HG02884 (cell line): ENCODE measurements around the gene VPS50.
"Not testable (repeated sequence)": the region's sequence is repeated elsewhere in the genome, so short reads cannot be mapped to it uniquely, and the experiment has no call there.

Experiments used
- ATAC-seq: cut with Tn5 transposase; IDR thresholded peaks from one replicate; pipeline ENCODE4 v1.9.1; 2021; ENCODE audit warnings: mild to moderate bottlenecking, moderate library complexity; ENCODE audit not compliant: unreplicated experiment

VPS50 gene

DNA sequence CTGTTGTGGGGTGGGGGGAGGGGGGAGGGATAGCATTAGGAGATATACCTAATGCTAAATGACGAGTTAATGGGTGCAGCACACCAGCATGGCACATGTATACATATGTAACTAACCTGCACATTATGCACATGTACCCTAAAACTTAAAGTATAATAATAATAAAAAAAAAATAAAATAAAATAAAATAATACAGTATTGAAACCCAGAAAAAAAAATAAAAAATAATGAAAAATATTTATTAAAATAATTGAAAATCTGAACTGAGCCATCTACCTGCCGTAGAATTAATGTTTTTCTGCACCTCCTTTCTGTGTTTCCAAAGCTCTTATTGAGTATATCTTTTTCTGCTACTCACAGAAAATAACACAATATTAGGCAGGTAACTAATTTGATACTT, 94.1 kb downstream of the VPS50 start:
- not testable (repeated sequence) for ATAC-seq

GRCh38 chr7:93327006-93327633, 95.0 kb downstream of the VPS50 start:
- no peak for ATAC-seq

DNA sequence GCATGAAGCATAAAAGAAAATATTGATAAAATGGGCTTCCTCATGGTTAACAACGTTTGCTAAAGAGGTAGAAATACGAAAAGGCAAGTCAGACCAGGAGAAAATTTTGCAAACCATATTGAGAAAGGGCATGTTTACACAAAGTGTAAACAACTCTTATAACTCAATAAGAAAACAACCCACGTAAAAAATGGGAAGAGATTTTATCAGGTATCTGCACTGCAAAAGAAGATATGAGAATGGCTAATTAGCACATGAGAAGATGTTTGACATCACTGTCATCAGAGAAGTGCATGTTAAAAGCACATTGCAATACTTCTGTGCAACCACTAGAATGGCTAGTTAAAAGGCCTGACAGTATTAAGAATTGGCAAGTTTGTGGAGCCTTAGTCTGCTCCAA, 99.5 kb downstream of the VPS50 start:
- no peak for ATAC-seq

- ATAC-seq, result no peak
Measured at GRCh38 chr7:93332172-93332571, 100.0 kb downstream of the VPS50 start.

GRCh38 chr7:93337052-93337451, 104.9 kb downstream of the VPS50 start:
- no peak for ATAC-seq

GRCh38 chr7:93342178-93342577, 110.0 kb downstream of the VPS50 start:
- not testable (repeated sequence) for ATAC-seq

DNA sequence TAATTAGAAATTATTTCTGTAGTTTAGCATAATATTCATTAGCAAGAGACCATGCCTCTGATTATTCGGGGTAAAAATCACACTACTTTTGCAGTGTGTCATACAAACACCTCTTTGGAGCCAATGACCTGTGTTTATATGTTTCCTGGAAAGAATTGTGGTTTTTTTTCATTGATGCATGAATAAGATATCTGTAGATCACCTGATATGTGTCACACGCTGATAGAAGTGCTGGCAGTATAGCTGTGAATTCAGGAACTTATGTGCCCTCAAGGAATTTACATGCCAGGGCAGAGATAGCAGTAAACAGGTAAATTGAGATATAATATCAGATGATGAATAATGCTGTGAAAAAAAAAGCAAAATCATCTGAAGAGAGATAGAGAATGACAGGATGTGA, 118.2 kb downstream of the VPS50 start:
- no peak for ATAC-seq

GRCh38 chr7:93352881-93353280, 120.7 kb downstream of the VPS50 start:
- no peak for ATAC-seq

- no peak for ATAC-seq
Measured at GRCh38 chr7:93354815-93355214, 122.6 kb downstream of the VPS50 start.

DNA sequence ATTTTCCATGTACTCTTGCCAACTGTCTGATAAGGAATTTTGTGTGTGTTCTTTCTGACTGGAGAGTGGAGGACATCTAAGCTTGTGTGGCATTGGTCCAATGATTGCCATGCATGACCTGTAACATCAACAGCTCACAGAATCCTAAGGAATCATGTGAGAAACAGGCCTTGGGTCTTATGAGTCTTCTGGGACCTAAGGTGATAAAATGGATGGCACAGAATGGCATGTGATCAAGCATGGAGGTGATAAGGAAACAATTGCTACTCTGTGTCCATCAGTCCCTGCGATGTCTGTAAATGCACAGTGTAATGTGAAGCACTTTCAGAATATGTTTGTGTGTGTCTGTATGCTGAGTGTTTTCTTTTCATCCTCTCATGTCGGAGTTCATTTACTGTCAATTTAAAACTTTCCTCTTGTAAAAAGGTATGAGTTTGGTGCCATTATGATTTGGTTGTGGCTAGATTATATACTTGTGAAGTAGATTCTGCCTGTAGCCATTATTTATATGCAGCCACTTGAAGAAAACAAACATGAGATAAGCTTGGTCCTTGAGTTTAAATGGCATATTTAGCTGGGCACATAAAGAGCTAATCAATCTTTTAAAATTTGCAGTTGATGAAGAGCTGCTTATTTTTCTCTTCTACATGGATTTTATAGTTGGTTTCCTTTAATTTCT, 127.5 kb downstream of the VPS50 start:
- no peak for ATAC-seq

- ATAC-seq, result no peak
Measured at GRCh38 chr7:93361853-93362252, 129.7 kb downstream of the VPS50 start.

DNA sequence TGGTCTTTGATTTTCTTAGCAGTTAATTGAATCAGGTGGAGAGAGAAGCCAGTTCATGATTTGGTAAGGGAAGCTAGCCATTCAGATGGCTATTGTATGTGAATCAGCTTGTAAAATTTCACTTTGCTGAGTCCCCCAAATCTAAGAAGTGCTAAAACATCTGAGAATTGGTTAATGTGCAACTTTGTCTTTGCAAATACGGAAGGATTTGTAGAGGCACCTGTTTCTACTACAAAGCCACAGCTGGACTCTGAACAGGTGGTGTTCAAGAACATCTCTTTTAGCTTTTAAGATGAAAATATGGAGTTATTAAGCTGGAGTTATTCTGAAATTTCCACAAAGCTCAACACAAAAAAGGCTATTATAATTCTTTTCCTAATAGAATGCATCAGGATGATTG, 132.6 kb downstream of the VPS50 start:
- ATAC-seq, result no peak

DNA sequence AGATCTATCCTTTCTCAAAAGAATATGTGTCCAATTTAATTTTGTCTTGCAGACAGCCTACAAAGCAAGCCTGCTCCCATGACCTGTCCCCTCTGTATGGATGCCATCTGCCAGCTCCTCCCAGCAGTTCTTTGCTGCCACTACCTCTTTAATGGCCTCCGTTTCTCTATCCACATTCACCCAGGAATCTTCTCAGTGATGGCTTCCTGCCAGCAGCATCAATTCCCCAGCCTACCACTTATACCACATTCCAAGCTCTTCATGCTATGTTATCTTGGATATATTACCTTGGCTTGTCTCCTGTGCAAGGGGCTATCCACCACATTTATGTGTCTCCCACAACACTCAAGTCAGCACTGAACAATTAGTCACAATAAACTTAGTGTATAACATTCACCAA, 133.2 kb downstream of the VPS50 start:
- no peak for ATAC-seq

- no peak for ATAC-seq
Measured at GRCh38 chr7:93366816-93367215, 134.7 kb downstream of the VPS50 start.

DNA sequence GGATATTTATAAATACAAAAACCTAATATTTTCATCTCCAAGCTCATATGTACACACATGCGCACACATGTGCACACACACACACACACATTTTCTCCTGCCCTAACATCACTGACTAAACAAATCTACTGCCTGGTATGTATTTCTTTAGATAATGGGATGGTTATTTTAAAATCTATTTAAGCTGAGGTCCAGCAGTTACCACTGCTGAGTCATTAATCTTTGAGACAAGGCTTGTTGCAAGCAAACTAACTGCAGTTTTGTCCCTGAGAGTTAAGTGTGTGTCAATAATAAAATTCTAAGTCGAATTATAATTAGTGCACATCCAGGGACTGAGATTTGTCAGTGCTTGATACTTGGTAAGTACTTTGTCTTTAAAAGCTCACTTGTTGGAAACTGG, 135.1 kb downstream of the VPS50 start:
- no peak for ATAC-seq

GRCh38 chr7:93370937-93371336, 138.8 kb downstream of the VPS50 start:
- not testable (repeated sequence) for ATAC-seq

- ATAC-seq, result no peak
Measured at GRCh38 chr7:93373537-93373936, 141.4 kb downstream of the VPS50 start.

GRCh38 chr7:93374345-93374940, 142.3 kb downstream of the VPS50 start:
- peak; percentile 56 for ATAC-seq

DNA sequence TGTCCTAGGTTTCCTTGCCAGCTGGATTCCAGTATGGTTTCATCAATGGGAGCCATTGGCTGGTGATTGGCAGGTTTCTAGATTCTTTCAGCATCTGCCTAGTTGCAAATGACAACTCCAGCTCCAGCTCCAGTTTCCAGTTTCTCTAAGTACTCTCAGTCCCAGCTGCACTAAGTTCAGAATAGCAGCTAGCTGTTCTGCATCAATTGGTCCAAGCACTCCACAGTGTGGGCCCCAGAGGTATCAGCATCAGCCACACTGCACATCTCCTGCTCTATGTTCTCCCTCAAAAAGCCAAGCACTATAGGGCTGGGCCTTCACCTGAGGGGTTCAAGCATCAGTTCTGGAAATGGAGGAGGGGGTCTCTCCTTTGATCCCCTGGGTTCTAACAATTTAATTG, 143.4 kb downstream of the VPS50 start:
- ATAC-seq, result no peak

- ATAC-seq, result peak; percentile 43
Measured at GRCh38 chr7:93378131-93378760, 146.1 kb downstream of the VPS50 start.

- no peak for ATAC-seq
Measured at GRCh38 chr7:93382362-93382761, 150.2 kb downstream of the VPS50 start.

GRCh38 chr7:93390660-93391059, 158.5 kb downstream of the VPS50 start:
- ATAC-seq, result no peak
